HPDE6-E6E7 (cell line): Measurements from ENCODE around the gene FMN2.
"Not testable (repeated sequence)": the region's sequence is repeated elsewhere in the genome, so short reads cannot be mapped to it uniquely, and the experiment has no call there.

Experiments
- DNase-seq: peaks from one replicate; pipeline ENCODE4 v3.0.0; 2011; ENCODE audit warnings: missing footprints; ENCODE audit errors: extremely low spot score

FMN2 gene

GRCh38 chr1:240138867-240139266 is 47.2 kb downstream of the FMN2 start:
- no peak for DNase-seq

GRCh38 chr1:240139511-240139910 is 47.8 kb downstream of the FMN2 start:
- DNase-seq: no peak

GRCh38 chr1:240145120-240145519 is 53.4 kb downstream of the FMN2 start:
- no peak for DNase-seq

GRCh38 chr1:240148333-240148732 is 56.6 kb downstream of the FMN2 start:
- DNase-seq: no peak

- no peak for DNase-seq
These were observed 57.9 kb downstream of the FMN2 start for GRCh38 chr1:240149484-240150094.

- DNase-seq: no peak
These were observed 59.6 kb downstream of the FMN2 start for GRCh38 chr1:240151136-240151735.

- DNase-seq: no peak
These were observed 61.1 kb downstream of the FMN2 start for GRCh38 chr1:240152611-240153297.

- no peak for DNase-seq
These were observed 63.9 kb downstream of the FMN2 start for GRCh38 chr1:240155605-240156004.

- DNase-seq: no peak
These were observed 73.1 kb downstream of the FMN2 start for GRCh38 chr1:240164742-240165141.

GRCh38 chr1:240169188-240169587 is 77.5 kb downstream of the FMN2 start:
- DNase-seq: no peak

GRCh38 chr1:240170266-240170665 is 78.6 kb downstream of the FMN2 start:
- DNase-seq: no peak

GRCh38 chr1:240170806-240171205 is 79.1 kb downstream of the FMN2 start:
- no peak for DNase-seq

GRCh38 chr1:240171907-240172306 is 80.2 kb downstream of the FMN2 start:
- no peak for DNase-seq

GRCh38 chr1:240173836-240174235 is 82.2 kb downstream of the FMN2 start:
- no peak for DNase-seq

GRCh38 chr1:240174734-240175133 is 83.1 kb downstream of the FMN2 start:
- DNase-seq: no peak

- no peak for DNase-seq
These were observed 86.7 kb downstream of the FMN2 start for GRCh38 chr1:240178366-240178765.

- not testable (repeated sequence) for DNase-seq
These were observed 93.0 kb downstream of the FMN2 start for GRCh38 chr1:240184682-240185081.

- DNase-seq: no peak
These were observed 96.5 kb downstream of the FMN2 start for GRCh38 chr1:240188139-240188538.

- DNase-seq: peak; percentile 11
These were observed 97.8 kb downstream of the FMN2 start for GRCh38 chr1:240189386-240189989.

GRCh38 chr1:240190881-240191401 is 99.3 kb downstream of the FMN2 start:
- DNase-seq: no peak

- no peak for DNase-seq
These were observed 101.2 kb downstream of the FMN2 start for GRCh38 chr1:240192851-240193250.

- DNase-seq: no peak
These were observed 102.0 kb downstream of the FMN2 start for GRCh38 chr1:240193679-240194078.

- DNase-seq: no peak
These were observed 102.4 kb downstream of the FMN2 start for GRCh38 chr1:240194120-240194519.
